Measurements from ENCODE around the gene MYLK.

- no peak for TF ChIP-seq CTCF (IDR thresholded peaks at IDR 0.05)
- TF ChIP-seq POLR2A (IDR thresholded peaks at IDR 0.05), result no peak
Observed at GRCh38 chr3:123749711-123750110, 134.4 kb downstream of the MYLK start.
